ENCODE results near the gene PLCB1. TPM values are rescaled to one million over a fixed set of nuclear protein-coding genes. Genes with fewer than 3 reads are reported as not detected.

Gene PLCB1
- total RNA-seq, 2 experiments from 2014 or later = 2.2 to 2.8 TPM

GRCh38 chr20:8646716-8647115 is 514.6 kb downstream of the PLCB1 start:
- no peaks in the 10 kb centered on the region for H3K4me1 Mint-ChIP-seq
- H3K4me3 Mint-ChIP-seq = no peak overlapping the region
- H3K9me3 Mint-ChIP-seq = no peaks in the 10 kb centered on the region
- DNase-seq = no peak
- H3K36me3 Mint-ChIP-seq = no peaks in the 10 kb centered on the region
- H3K27ac Mint-ChIP-seq = no peak overlapping the region
- H3K27me3 Mint-ChIP-seq = no peaks in the 10 kb centered on the region

- H3K27ac Mint-ChIP-seq = no peak overlapping the region
- H3K4me1 Mint-ChIP-seq = no peaks in the 10 kb centered on the region
- H3K4me3 Mint-ChIP-seq = no peak overlapping the region
- no peaks in the 10 kb centered on the region for H3K36me3 Mint-ChIP-seq
- H3K27me3 Mint-ChIP-seq = no peaks in the 10 kb centered on the region
- no peak for DNase-seq
- no peaks in the 10 kb centered on the region for H3K9me3 Mint-ChIP-seq
Measured at GRCh38 chr20:8647961-8648441, 515.9 kb downstream of the PLCB1 start.

- no peaks in the 10 kb centered on the region for H3K36me3 Mint-ChIP-seq
- no peak for DNase-seq
- no peak overlapping the region for H3K27ac Mint-ChIP-seq
- no peak overlapping the region for H3K4me3 Mint-ChIP-seq
- H3K9me3 Mint-ChIP-seq = no peaks in the 10 kb centered on the region
- no peaks in the 10 kb centered on the region for H3K4me1 Mint-ChIP-seq
- no peaks in the 10 kb centered on the region for H3K27me3 Mint-ChIP-seq
Measured at GRCh38 chr20:8648466-8648865, 516.4 kb downstream of the PLCB1 start.

- H3K4me3 Mint-ChIP-seq = no peak overlapping the region
- H3K27me3 Mint-ChIP-seq = no peaks in the 10 kb centered on the region
- H3K4me1 Mint-ChIP-seq = no peaks in the 10 kb centered on the region
- DNase-seq = no peak
- no peak overlapping the region for H3K27ac Mint-ChIP-seq
- H3K9me3 Mint-ChIP-seq = no peaks in the 10 kb centered on the region
- H3K36me3 Mint-ChIP-seq = no peaks in the 10 kb centered on the region
Measured at GRCh38 chr20:8652396-8652795, 520.3 kb downstream of the PLCB1 start.

- H3K36me3 Mint-ChIP-seq = no peaks in the 10 kb centered on the region
- H3K27me3 Mint-ChIP-seq = no peaks in the 10 kb centered on the region
- H3K4me1 Mint-ChIP-seq = no peaks in the 10 kb centered on the region
- no peak for DNase-seq
- H3K27ac Mint-ChIP-seq = no peak overlapping the region
- no peak overlapping the region for H3K4me3 Mint-ChIP-seq
- no peaks in the 10 kb centered on the region for H3K9me3 Mint-ChIP-seq
Measured at GRCh38 chr20:8654486-8654885, 522.4 kb downstream of the PLCB1 start.

- H3K4me1 Mint-ChIP-seq = no peaks in the 10 kb centered on the region
- no peaks in the 10 kb centered on the region for H3K36me3 Mint-ChIP-seq
- DNase-seq = no peak
- no peak overlapping the region for H3K27ac Mint-ChIP-seq
- no peaks in the 10 kb centered on the region for H3K9me3 Mint-ChIP-seq
- no peak overlapping the region for H3K4me3 Mint-ChIP-seq
- no peaks in the 10 kb centered on the region for H3K27me3 Mint-ChIP-seq
Measured at GRCh38 chr20:8656335-8656734, 524.3 kb downstream of the PLCB1 start.

- Mint-ChIP-seq H3K4me3 (no peak overlapping the region), H3K27ac (no peak overlapping the region), H3K27me3 (no peaks in the 10 kb centered on the region), H3K36me3 (no peaks in the 10 kb centered on the region), H3K4me1 (no peaks in the 10 kb centered on the region), H3K9me3 (no peaks in the 10 kb centered on the region)
- no peak for DNase-seq
Measured at GRCh38 chr20:8657664-8658063, 525.6 kb downstream of the PLCB1 start.

- Mint-ChIP-seq H3K27ac (no peak overlapping the region), H3K9me3 (no peaks in the 10 kb centered on the region), H3K36me3 (no peaks in the 10 kb centered on the region), H3K4me1 (no peaks in the 10 kb centered on the region), H3K27me3 (no peaks in the 10 kb centered on the region), H3K4me3 (no peak overlapping the region)
- no peak for DNase-seq
Measured at GRCh38 chr20:8658103-8658502, 526.0 kb downstream of the PLCB1 start.

GRCh38 chr20:8661229-8661952 is 529.3 kb downstream of the PLCB1 start:
- Mint-ChIP-seq H3K27me3 (no peaks in the 10 kb centered on the region), H3K4me3 (no peak overlapping the region), H3K9me3 (no peaks in the 10 kb centered on the region), H3K36me3 (no peaks in the 10 kb centered on the region), H3K4me1 (no peaks in the 10 kb centered on the region), H3K27ac (no peak overlapping the region)
- no peak for DNase-seq

- no peaks in the 10 kb centered on the region for H3K4me1 Mint-ChIP-seq
- no peak overlapping the region for H3K27ac Mint-ChIP-seq
- H3K9me3 Mint-ChIP-seq = no peaks in the 10 kb centered on the region
- H3K27me3 Mint-ChIP-seq = no peaks in the 10 kb centered on the region
- H3K4me3 Mint-ChIP-seq = no peak overlapping the region
- H3K36me3 Mint-ChIP-seq = no peaks in the 10 kb centered on the region
- DNase-seq = no peak
Measured at GRCh38 chr20:8662433-8662954, 530.4 kb downstream of the PLCB1 start.

GRCh38 chr20:8663424-8663823 is 531.4 kb downstream of the PLCB1 start:
- Mint-ChIP-seq H3K27me3 (no peaks in the 10 kb centered on the region), H3K9me3 (no peaks in the 10 kb centered on the region), H3K36me3 (no peaks in the 10 kb centered on the region), H3K27ac (no peak overlapping the region), H3K4me1 (no peaks in the 10 kb centered on the region), H3K4me3 (no peak overlapping the region)
- DNase-seq = no peak

GRCh38 chr20:8664778-8665177 is 532.7 kb downstream of the PLCB1 start:
- H3K27ac Mint-ChIP-seq = no peak overlapping the region
- DNase-seq = no peak
- no peak overlapping the region for H3K4me3 Mint-ChIP-seq

GRCh38 chr20:8667306-8667705 is 535.2 kb downstream of the PLCB1 start:
- Mint-ChIP-seq H3K4me1 (peaks cover 6% of the 10 kb centered on the region), H3K9me3 (no peaks in the 10 kb centered on the region), H3K4me3 (no peak overlapping the region), H3K27me3 (no peaks in the 10 kb centered on the region), H3K27ac (no peak overlapping the region), H3K36me3 (no peaks in the 10 kb centered on the region)
- DNase-seq = no peak

More at GRCh38 chr20:8664778-8665177, 532.7 kb downstream of the PLCB1 start:
- Mint-ChIP-seq H3K36me3 (no peaks in the 10 kb centered on the region), H3K4me1 (no peaks in the 10 kb centered on the region), H3K27me3 (no peaks in the 10 kb centered on the region), H3K9me3 (no peaks in the 10 kb centered on the region)

- Mint-ChIP-seq H3K9me3 (no peaks in the 10 kb centered on the region), H3K27me3 (no peaks in the 10 kb centered on the region), H3K4me3 (no peak overlapping the region)
Measured at GRCh38 chr20:8670207-8670892, 538.3 kb downstream of the PLCB1 start.

GRCh38 chr20:8670893-8671215 is 538.8 kb downstream of the PLCB1 start:
- Mint-ChIP-seq H3K4me3 (no peak overlapping the region), H3K27ac (no peak overlapping the region), H3K9me3 (no peaks in the 10 kb centered on the region), H3K27me3 (no peaks in the 10 kb centered on the region), H3K36me3 (no peaks in the 10 kb centered on the region), H3K4me1 (peaks cover 6% of the 10 kb centered on the region)
- no peak for DNase-seq

More at GRCh38 chr20:8670207-8670892, 538.3 kb downstream of the PLCB1 start:
- Mint-ChIP-seq H3K4me1 (peaks cover 6% of the 10 kb centered on the region), H3K36me3 (no peaks in the 10 kb centered on the region), H3K27ac (no peak overlapping the region)
- no peak for DNase-seq
